SHP77 treated with DMSO at 0.1 percent for 48 hours (cell line): Measurements from ENCODE around the gene LDB2.
"Not testable (repeated sequence)": the region's sequence is repeated elsewhere in the genome, so short reads cannot be mapped to it uniquely, and the experiment has no call there.

Experiments
- DNase-seq: peaks from one replicate; lab custom pipeline; 2025; lab: John Stamatoyannopoulos, UW

Gene LDB2

DNA sequence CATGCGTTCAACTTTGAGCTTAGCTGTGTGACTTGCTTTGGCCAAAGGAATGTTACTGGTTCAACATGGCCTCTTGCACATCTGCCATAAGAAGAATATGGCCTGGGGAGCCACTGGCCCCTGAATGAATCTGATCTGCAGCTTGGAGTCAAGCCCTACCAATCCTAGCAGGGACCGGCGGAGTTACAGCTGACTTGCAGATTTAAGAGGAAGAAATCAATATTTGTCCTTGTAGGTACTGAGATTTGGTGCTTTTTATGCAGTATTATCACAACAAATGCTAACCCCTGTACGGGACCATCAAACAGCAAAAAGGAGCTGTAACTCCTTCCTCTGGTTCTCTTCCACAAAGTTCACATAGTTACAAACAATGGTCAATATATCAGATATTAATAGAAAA lies 252.0 kb downstream of the LDB2 start:
- DNase-seq, result no peak

- DNase-seq, result no peak
Measured at GRCh38 chr4:16643893-16644292, 254.6 kb downstream of the LDB2 start.

DNA sequence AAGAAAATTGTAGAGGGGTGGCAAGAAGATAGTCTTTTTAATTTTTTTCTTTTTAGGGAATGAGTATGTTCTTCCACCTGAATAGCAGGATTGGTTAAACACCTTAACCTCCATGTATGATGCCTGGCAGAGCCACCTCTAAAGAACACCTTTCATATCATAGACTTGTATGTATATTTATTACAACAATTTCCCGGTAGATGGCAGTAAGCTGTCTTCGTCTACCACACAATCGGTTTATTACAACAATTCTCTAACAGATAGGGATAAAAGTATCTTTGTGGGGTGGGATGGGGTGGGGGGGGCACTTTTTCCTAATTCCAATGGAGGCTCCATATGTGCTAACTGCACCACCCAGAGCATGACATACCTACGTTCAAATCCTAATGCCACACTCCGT lies 255.5 kb downstream of the LDB2 start:
- no peak for DNase-seq

GRCh38 chr4:16641971-16642370 lies 256.5 kb downstream of the LDB2 start:
- DNase-seq, result no peak

GRCh38 chr4:16636912-16637630 lies 261.4 kb downstream of the LDB2 start:
- DNase-seq, result no peak

DNA sequence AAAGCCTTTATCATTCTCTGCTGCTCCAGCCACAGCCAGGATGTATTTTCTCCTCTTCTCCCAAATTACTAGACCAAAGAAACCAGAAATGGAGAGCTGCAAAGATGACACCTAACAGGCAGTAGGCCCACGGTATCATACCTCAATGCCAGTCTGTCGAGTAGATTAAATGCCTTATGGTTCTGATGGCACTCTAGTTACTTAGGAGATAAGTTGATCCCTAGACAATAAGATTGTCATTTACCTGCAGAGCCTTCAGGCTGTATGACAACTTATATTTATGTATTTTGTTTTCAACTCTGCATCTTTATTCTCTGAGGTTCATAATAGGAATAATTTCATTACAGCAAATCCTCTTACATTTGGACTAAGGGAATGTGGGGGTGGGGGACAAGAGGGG lies 262.1 kb downstream of the LDB2 start:
- no peak for DNase-seq

DNA sequence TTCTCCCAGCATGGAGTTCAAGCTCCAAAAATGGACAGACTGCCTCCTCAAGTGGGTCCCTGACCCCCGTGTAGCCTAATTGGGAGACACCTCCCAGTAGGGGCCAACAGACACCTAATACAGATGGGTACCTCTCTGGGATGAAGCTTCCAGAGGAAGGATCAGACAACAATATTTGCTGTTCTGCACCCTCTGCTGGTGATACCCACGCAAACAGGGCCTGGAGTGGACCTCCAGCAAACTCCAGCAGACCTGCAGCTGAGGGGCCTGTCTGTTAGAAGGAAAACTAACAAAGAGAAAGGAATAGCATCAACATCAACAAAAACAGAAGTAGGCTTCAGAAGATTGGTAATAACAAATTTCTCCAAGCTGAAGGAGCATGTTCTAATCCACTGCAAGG lies 269.2 kb downstream of the LDB2 start:
- not testable (repeated sequence) for DNase-seq

DNA sequence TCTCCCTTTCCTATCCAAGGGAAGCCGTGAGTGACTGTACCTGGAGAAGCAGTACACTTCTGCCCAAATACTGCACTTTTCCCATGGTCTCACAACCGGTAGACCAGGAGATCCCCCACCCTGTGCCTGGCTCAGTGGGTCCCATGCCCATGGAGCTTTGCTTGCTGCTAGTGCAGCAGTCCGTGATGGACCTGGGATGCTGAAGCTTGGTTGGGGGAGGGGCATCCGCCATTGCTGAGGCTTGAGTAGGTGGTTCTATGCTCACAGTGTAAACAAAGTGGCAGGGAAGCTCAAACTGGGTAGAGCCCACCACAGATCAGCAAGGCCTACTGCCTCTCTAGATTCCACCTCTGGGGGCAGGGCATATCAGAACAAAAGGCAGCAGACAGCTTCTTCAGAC lies 269.6 kb downstream of the LDB2 start:
- not testable (repeated sequence) for DNase-seq

- no peak for DNase-seq
Measured at GRCh38 chr4:16627999-16628398, 270.4 kb downstream of the LDB2 start.

GRCh38 chr4:16626945-16627344 lies 271.5 kb downstream of the LDB2 start:
- no peak for DNase-seq

DNA sequence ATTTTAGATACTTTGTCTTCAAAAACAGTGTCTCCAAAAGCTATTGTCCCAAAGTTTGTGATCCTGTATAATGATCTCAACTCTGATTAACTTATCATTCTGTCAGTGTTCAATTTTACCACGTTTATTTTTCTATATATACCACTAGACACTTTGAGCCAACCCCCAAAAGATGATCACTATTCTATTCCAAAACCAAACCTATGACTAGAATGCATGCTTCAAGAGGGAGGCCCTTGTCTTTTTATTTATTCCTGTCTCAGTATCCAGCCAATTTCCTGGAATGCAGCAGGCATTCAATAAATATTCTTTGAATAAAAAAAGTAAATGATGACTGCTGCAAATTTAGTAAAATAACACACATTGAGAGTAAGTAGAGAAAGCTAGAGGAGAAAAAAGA lies 275.6 kb downstream of the LDB2 start:
- no peak for DNase-seq

DNA sequence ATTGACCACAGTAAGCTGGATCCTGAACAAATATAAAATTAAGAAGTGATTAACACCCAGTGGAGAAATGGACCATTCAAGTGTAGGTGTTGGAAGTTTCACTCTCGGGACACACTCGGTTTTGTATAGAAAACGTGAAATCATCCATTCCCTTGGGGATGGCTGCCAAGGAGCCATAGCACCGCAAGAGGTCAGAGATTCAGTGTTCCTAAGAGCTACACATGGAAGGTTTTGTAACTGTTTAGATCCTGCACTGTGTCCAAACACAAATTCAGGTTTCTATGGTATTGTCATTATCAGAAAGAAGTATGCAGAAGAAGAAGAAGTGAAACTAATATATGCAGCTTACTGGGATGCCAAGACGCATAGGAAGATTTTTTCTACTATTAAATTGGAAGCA lies 281.0 kb downstream of the LDB2 start:
- no peak for DNase-seq

- DNase-seq, result no peak
Measured at GRCh38 chr4:16617011-16617410, 281.4 kb downstream of the LDB2 start.

DNA sequence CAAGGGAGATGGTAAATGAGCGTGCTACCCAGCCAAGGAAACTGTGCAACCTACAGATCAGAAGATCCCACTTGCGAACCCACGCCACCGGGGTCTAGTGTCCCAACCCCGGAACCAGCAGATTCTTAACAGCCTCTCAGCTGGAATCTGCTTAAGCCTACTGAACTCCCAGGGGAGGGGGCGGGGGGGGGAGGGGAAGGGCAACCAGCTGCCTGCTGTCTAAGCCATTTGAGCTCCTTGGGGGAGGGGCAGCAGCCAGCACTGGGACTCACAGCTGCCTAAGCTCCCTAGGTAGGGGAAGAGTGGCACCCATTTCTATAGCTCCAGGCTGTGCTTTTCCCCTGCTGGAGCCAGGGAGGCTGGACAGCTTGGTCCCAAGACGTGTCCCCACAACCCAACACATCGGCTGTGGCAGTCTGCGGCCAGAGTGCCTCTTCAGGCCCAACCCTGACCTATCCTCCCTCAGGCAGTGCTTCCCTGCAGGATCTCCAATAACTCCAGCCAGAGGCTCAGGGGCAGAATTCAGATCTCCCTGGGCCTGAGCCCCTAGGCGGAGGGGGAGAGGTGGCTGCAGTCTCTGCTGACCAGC lies 289.2 kb downstream of the LDB2 start:
- no peak for DNase-seq

DNA sequence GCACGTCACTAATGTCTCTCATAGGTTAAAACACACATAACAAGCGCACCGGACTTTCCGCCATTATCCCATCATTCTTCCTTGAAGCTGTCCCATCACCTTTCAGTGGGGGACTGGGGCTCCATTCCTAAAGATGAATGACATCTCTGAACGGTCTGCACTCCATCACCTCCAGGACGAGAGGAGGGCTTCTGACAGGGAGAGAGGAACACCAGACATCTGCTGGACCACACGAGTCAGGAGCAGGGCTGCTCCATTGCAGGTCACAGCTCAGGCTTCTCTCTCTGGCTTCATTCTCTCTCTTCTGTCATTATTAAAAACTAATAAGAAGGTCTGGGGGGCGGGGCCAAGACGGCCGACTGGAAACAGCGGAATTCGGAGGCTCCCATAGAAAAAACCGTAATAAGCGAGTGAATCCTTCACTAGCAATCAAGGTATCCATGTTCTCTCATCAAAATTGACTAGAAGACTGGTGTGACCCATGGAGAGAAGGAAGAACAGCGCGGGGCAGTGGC lies 289.8 kb downstream of the LDB2 start:
- no peak for DNase-seq

GRCh38 chr4:16608123-16608522 lies 290.3 kb downstream of the LDB2 start:
- DNase-seq, result no peak

DNA sequence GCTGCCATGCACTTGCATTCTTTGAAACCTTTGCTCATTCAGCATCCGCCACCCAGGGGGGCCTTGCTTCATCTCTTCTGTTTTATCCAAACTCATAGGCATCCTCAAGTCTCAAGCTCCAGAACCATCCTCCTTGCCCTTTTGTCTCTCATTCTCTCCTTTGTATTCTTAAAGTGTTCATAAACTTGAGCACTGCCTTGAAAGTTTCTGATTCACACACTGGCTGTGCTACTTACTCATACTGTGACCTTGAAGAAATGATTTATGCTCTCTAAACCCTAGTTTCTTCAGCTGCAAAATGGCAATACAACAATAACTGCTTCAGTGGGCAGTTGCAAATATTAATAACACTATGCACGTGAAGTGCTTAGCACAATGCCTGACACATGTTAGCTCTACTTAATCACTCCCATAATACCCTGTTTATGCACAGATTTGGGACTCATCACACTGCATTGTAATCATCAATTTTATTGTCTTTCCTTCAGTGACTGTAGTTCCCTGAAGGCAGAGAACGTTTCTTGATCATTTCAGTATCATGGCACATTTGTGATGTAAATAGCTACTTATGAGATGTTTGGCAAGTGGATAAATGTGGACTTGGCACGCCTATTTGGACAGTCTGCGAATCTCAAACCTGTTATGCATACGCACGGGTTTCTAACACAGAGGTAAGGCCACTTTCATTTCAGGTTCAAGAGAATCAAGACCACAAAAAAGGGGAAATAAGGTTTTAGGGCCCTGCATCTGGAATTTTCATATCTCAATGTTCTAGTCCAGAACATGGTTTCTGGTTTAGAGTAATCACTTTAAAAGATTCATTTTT lies 291.0 kb downstream of the LDB2 start:
- DNase-seq, result no peak

DNA sequence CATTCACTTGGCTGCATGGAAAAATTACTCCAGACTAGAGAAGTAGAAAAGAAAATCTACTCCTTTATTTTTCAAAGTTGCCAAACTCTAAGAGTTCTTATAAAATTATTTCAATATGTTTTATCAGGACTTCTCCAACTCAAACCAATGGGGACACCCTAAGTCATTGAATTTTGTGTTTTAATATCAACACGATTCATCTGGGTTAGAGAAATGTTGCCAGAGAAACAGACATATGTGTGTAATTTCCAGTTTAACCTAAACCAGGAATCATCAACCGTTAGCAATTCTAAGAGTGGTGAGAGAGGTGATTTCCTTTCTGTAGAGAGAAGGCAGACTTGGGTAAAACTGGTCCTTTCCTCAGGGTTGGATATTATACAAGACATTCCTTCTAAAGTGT lies 291.8 kb downstream of the LDB2 start:
- DNase-seq, result no peak

- no peak for DNase-seq
Measured at GRCh38 chr4:16603178-16603577, 295.3 kb downstream of the LDB2 start.

- DNase-seq, result no peak
Measured at GRCh38 chr4:16598597-16599206, 299.7 kb downstream of the LDB2 start.

- DNase-seq, result no peak
Measured at GRCh38 chr4:16597845-16598596, 300.4 kb downstream of the LDB2 start.

GRCh38 chr4:16597443-16597842 lies 301.0 kb downstream of the LDB2 start:
- no peak for DNase-seq
